GM20431 (cell line): ENCODE data around the gene CYB561D2.

Experiments used
- in situ Hi-C: fragments of 300-500 bp; cut with MseI, MboI; formaldehyde crosslinking; loops from one replicate; pipeline ENCODE4 v1.15.0; 2020; ENCODE audit warnings: low sequenced_read_pairs; ENCODE audit not compliant: unreplicated experiment

Gene CYB561D2

GRCh38 chr3:50358911-50359759 lies 8.5 kb downstream of the CYB561D2 start, which contains the start of gene TMEM115:
Gene TMEM115, minus strand, starts transcription at chr3:50359521. Its CDS starts 458 bp downstream, at chr3:50359063.
- in situ Hi-C loops: no loop called here

GRCh38 chr3:50359760-50360110 lies 9.1 kb downstream of the CYB561D2 start:
- in situ Hi-C loops: no loop called here

- in situ Hi-C loops: no loop called here
Observed at GRCh38 chr3:50364573-50365079, 14.0 kb downstream of the CYB561D2 start.

GRCh38 chr3:50365080-50365841 lies 14.6 kb downstream of the CYB561D2 start:
- in situ Hi-C loops: no loop called here

- in situ Hi-C loops: no loop called here
Observed at GRCh38 chr3:50365842-50366220, 15.2 kb downstream of the CYB561D2 start.

- in situ Hi-C loops: no loop called here
Observed at GRCh38 chr3:50369012-50369670, 18.5 kb downstream of the CYB561D2 start.

- in situ Hi-C loops: no loop called here
Observed at GRCh38 chr3:50370594-50370993, 19.9 kb downstream of the CYB561D2 start.

- in situ Hi-C loops: no loop called here
Observed at GRCh38 chr3:50371133-50371685, 20.5 kb downstream of the CYB561D2 start.

- in situ Hi-C loops: no loop called here
Observed at GRCh38 chr3:50372349-50372748, 21.7 kb downstream of the CYB561D2 start.

GRCh38 chr3:50373146-50374051 lies 22.7 kb downstream of the CYB561D2 start:
- in situ Hi-C loops: no loop called here

GRCh38 chr3:50374363-50375257 lies 23.9 kb downstream of the CYB561D2 start:
- in situ Hi-C loops: no loop called here

- in situ Hi-C loops: no loop called here
Observed at GRCh38 chr3:50375258-50375931, 24.7 kb downstream of the CYB561D2 start.

GRCh38 chr3:50378024-50378423 lies 27.4 kb downstream of the CYB561D2 start:
- in situ Hi-C loops: no loop called here

- in situ Hi-C loops: no loop called here
Observed at GRCh38 chr3:50378757-50379156, 28.1 kb downstream of the CYB561D2 start.

- in situ Hi-C loops: no loop called here
Observed at GRCh38 chr3:50380405-50381085, 29.9 kb downstream of the CYB561D2 start.

GRCh38 chr3:50381383-50381782 lies 30.7 kb downstream of the CYB561D2 start:
- in situ Hi-C loops: no loop called here

- in situ Hi-C loops: no loop called here
Observed at GRCh38 chr3:50382722-50383121, 32.1 kb downstream of the CYB561D2 start.
